ENCODE data around the gene DCUN1D2.

Gene DCUN1D2

GRCh38 chr13:113428469-113428865, 62.0 kb downstream of the DCUN1D2 start:
- no peaks in the 10 kb centered on the region for H3K27me3 Mint-ChIP-seq (ENCODE audit: low read depth)
- H3K4me1 Mint-ChIP-seq, result no peaks in the 10 kb centered on the region
- no peaks in the 10 kb centered on the region for H3K9me3 Mint-ChIP-seq
- no peak overlapping the region for H3K27ac Mint-ChIP-seq
- no peak overlapping the region for H3K4me3 Mint-ChIP-seq
- peaks cover 3% of the 10 kb centered on the region for H3K36me3 Mint-ChIP-seq (ENCODE audit: low read depth)
- no peak for TF ChIP-seq CTCF (IDR thresholded peaks at IDR 0.05; ENCODE audit: unreplicated experiment in 3 of 3)

GRCh38 chr13:113427562-113428468, 62.7 kb downstream of the DCUN1D2 start:
- TF ChIP-seq CTCF (IDR thresholded peaks at IDR 0.05; ENCODE audit: unreplicated experiment in 3 of 3), result no peak
- Mint-ChIP-seq H3K36me3 (ENCODE audit: low read depth) (peaks cover 3% of the 10 kb centered on the region), H3K4me1 (no peaks in the 10 kb centered on the region), H3K27ac (no peak overlapping the region), H3K9me3 (no peaks in the 10 kb centered on the region), H3K4me3 (no peak overlapping the region), H3K27me3 (ENCODE audit: low read depth) (no peaks in the 10 kb centered on the region)

- H3K4me1 Mint-ChIP-seq, result peaks cover 11% of the 10 kb centered on the region
These were observed 63.9 kb downstream of the DCUN1D2 start for GRCh38 chr13:113426591-113426986.

GRCh38 chr13:113425941-113426590, 64.4 kb downstream of the DCUN1D2 start:
- Mint-ChIP-seq H3K4me1 (peaks cover 12% of the 10 kb centered on the region), H3K27ac (no peak overlapping the region), H3K36me3 (ENCODE audit: low read depth) (peaks cover 3% of the 10 kb centered on the region), H3K27me3 (ENCODE audit: low read depth) (peaks cover 3% of the 10 kb centered on the region), H3K9me3 (no peaks in the 10 kb centered on the region), H3K4me3 (no peak overlapping the region)
- no peak for TF ChIP-seq CTCF (IDR thresholded peaks at IDR 0.05; ENCODE audit: unreplicated experiment in 3 of 3)

More at GRCh38 chr13:113426591-113426986, 63.9 kb downstream of the DCUN1D2 start:
- no peak for TF ChIP-seq CTCF (IDR thresholded peaks at IDR 0.05; ENCODE audit: unreplicated experiment in 3 of 3)
- Mint-ChIP-seq H3K27me3 (ENCODE audit: low read depth) (peaks cover 3% of the 10 kb centered on the region), H3K9me3 (no peaks in the 10 kb centered on the region), H3K27ac (no peak overlapping the region), H3K4me3 (no peak overlapping the region), H3K36me3 (ENCODE audit: low read depth) (peaks cover 3% of the 10 kb centered on the region)

- no peaks in the 10 kb centered on the region for H3K9me3 Mint-ChIP-seq
- H3K4me3 Mint-ChIP-seq, result no peak overlapping the region
- H3K36me3 Mint-ChIP-seq (ENCODE audit: low read depth), result peaks cover 6% of the 10 kb centered on the region
- peaks cover 12% of the 10 kb centered on the region for H3K4me1 Mint-ChIP-seq
- H3K27ac Mint-ChIP-seq, result no peak overlapping the region
- H3K27me3 Mint-ChIP-seq (ENCODE audit: low read depth), result peaks cover 8% of the 10 kb centered on the region
- TF ChIP-seq CTCF (IDR thresholded peaks at IDR 0.05; ENCODE audit: unreplicated experiment in 3 of 3), result no peak
These were observed 66.9 kb downstream of the DCUN1D2 start for GRCh38 chr13:113423520-113424163.
